ENCODE measurements around the gene LDLRAD3. TPM values are rescaled to one million over a fixed set of nuclear protein-coding genes. Genes with fewer than 3 reads are reported as not detected.

Gene LDLRAD3
- total RNA-seq, 1 donor from 2014 or later: 28.5 TPM

- no peak for DNase-seq (ENCODE audit: low spot score)
- no peaks in the 10 kb centered on the region for H3K9me3 Mint-ChIP-seq (ENCODE audit: unreplicated experiment)
- H3K27ac Mint-ChIP-seq (ENCODE audit: unreplicated experiment): no peak overlapping the region
- H3K36me3 Mint-ChIP-seq (ENCODE audit: low read depth, unreplicated experiment): peaks cover 5% of the 10 kb centered on the region
- peaks cover 5% of the 10 kb centered on the region for H3K4me1 Mint-ChIP-seq (ENCODE audit: unreplicated experiment)
- TF ChIP-seq CTCF (IDR thresholded peaks at IDR 0.05; ENCODE audit: unreplicated experiment): no peak
- H3K4me3 Mint-ChIP-seq (ENCODE audit: unreplicated experiment): no peak overlapping the region
- H3K27me3 Mint-ChIP-seq (ENCODE audit: unreplicated experiment): peaks cover 4% of the 10 kb centered on the region
Measured at GRCh38 chr11:36249246-36249645, 305.4 kb downstream of the LDLRAD3 start.

GRCh38 chr11:36251823-36252222 lies 308.0 kb downstream of the LDLRAD3 start:
- Mint-ChIP-seq H3K9me3 (ENCODE audit: unreplicated experiment) (no peaks in the 10 kb centered on the region), H3K27ac (ENCODE audit: unreplicated experiment) (no peak overlapping the region), H3K27me3 (ENCODE audit: unreplicated experiment) (peaks cover 2% of the 10 kb centered on the region), H3K36me3 (ENCODE audit: low read depth, unreplicated experiment) (no peaks in the 10 kb centered on the region), H3K4me1 (ENCODE audit: unreplicated experiment) (peaks cover 5% of the 10 kb centered on the region), H3K4me3 (ENCODE audit: unreplicated experiment) (no peak overlapping the region)
- no peak for DNase-seq (ENCODE audit: low spot score)
- no peak for TF ChIP-seq CTCF (IDR thresholded peaks at IDR 0.05; ENCODE audit: unreplicated experiment)

GRCh38 chr11:36253238-36253637 lies 309.4 kb downstream of the LDLRAD3 start:
- Mint-ChIP-seq H3K27ac (ENCODE audit: unreplicated experiment) (no peak overlapping the region), H3K9me3 (ENCODE audit: unreplicated experiment) (no peaks in the 10 kb centered on the region), H3K4me3 (ENCODE audit: unreplicated experiment) (no peak overlapping the region), H3K27me3 (ENCODE audit: unreplicated experiment) (peaks cover 7% of the 10 kb centered on the region), H3K36me3 (ENCODE audit: low read depth, unreplicated experiment) (no peaks in the 10 kb centered on the region), H3K4me1 (ENCODE audit: unreplicated experiment) (peaks cover 7% of the 10 kb centered on the region)
- no peak for TF ChIP-seq CTCF (IDR thresholded peaks at IDR 0.05; ENCODE audit: unreplicated experiment)
- DNase-seq (ENCODE audit: low spot score): no peak

GRCh38 chr11:36254713-36255112 lies 310.9 kb downstream of the LDLRAD3 start:
- TF ChIP-seq CTCF (IDR thresholded peaks at IDR 0.05; ENCODE audit: unreplicated experiment): no peak
- Mint-ChIP-seq H3K4me3 (ENCODE audit: unreplicated experiment) (no peak overlapping the region), H3K4me1 (ENCODE audit: unreplicated experiment) (peaks cover 5% of the 10 kb centered on the region), H3K36me3 (ENCODE audit: low read depth, unreplicated experiment) (no peaks in the 10 kb centered on the region), H3K27ac (ENCODE audit: unreplicated experiment) (no peak overlapping the region), H3K27me3 (ENCODE audit: unreplicated experiment) (peaks cover 7% of the 10 kb centered on the region), H3K9me3 (ENCODE audit: unreplicated experiment) (no peaks in the 10 kb centered on the region)
- DNase-seq (ENCODE audit: low spot score): no peak

- Mint-ChIP-seq H3K27ac (ENCODE audit: unreplicated experiment) (no peak overlapping the region), H3K27me3 (ENCODE audit: unreplicated experiment) (peaks cover 7% of the 10 kb centered on the region), H3K9me3 (ENCODE audit: unreplicated experiment) (no peaks in the 10 kb centered on the region), H3K4me1 (ENCODE audit: unreplicated experiment) (peaks cover 5% of the 10 kb centered on the region), H3K36me3 (ENCODE audit: low read depth, unreplicated experiment) (no peaks in the 10 kb centered on the region), H3K4me3 (ENCODE audit: unreplicated experiment) (no peak overlapping the region)
- no peak for DNase-seq (ENCODE audit: low spot score)
- TF ChIP-seq CTCF (IDR thresholded peaks at IDR 0.05; ENCODE audit: unreplicated experiment): no peak
Measured at GRCh38 chr11:36257351-36257750, 313.5 kb downstream of the LDLRAD3 start.
